ENCODE data around the gene HINFP. TPM values are rescaled to one million over a fixed set of nuclear protein-coding genes. Genes with fewer than 3 reads are reported as not detected.

The HINFP gene
- total RNA-seq, 1 experiment from 2014 or later, result 42.4 TPM

DNA sequence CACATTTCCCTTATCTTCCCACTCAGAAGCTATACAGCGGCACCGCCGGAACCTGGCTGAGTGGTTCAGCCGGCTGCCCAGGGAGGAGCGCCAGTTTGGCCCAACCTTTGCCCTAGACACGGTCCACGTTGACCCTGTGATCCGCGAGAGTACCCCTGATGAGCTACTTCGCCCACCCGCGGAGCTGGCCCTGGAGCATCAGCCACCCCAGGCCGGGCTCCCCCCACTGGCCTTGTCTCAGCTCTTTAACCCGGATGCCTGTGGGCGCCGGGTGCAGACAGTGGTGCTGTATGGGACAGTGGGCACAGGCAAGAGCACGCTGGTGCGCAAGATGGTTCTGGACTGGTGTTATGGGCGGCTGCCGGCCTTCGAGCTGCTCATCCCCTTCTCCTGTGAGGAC is 52.1 kb downstream of the HINFP start:
- no peaks in the 10 kb centered on the region for H3K79me1 ChIP-seq (ENCODE audit: insufficient read depth, low read depth, low read length, poor library complexity, severe bottlenecking)
- WGBS (ENCODE audit: extremely low coverage, insufficient read length, low lambda C conversion rate), result no CpG with 5 or more reads among the region's 21 CpGs
- H2BK12ac ChIP-seq (ENCODE audit: insufficient read length, low read depth, low read length), result no peak overlapping the region
- no peaks in the 10 kb centered on the region for H3K27me3 ChIP-seq (ENCODE audit: insufficient read depth, low read length)
- no peak overlapping the region for H3K9ac ChIP-seq (ENCODE audit: extremely low read depth, insufficient read length, low read length)
- H2BK15ac ChIP-seq (ENCODE audit: low read depth, low read length), result no peak overlapping the region
- no peak overlapping the region for H3K56ac ChIP-seq (ENCODE audit: insufficient read length, low read depth, low read length)
- no peak overlapping the region for H4K91ac ChIP-seq (ENCODE audit: insufficient read length, low read depth, low read length)
- no peaks in the 10 kb centered on the region for H3K9me3 ChIP-seq (ENCODE audit: control insufficient read depth, low read depth, low read length)
- Mint-ChIP-seq H3K4me3 (no peak overlapping the region), H3K27me3 (ENCODE audit: low read depth) (no peaks in the 10 kb centered on the region), H3K36me3 (ENCODE audit: insufficient read depth in 1 of 3, low read depth in 3 of 3) (peaks cover 0 to 25% (median 12%) of the 10 kb centered on the region in 3 experiments; a peak in 5 of 7 replicates), H3K9me3 (no peaks in the 10 kb centered on the region), H3K27ac (no peak overlapping the region; a peak in 1 of 7 replicates), H3K4me1 (peaks cover 17 to 19% of the 10 kb centered on the region in 2 experiments)
- no peak overlapping the region for H4K8ac ChIP-seq (replicated peaks; ENCODE audit: insufficient read length, low read depth, low read length)
- H4K5ac ChIP-seq (ENCODE audit: insufficient read length, low read depth, low read length), result no peak overlapping the region
- no peak overlapping the region for H3T11ph ChIP-seq (ENCODE audit: low read length)
- no peak overlapping the region for H3K14ac ChIP-seq (ENCODE audit: insufficient read depth, low read length)
- DNase-seq, result no peak
- no peaks in the 10 kb centered on the region for H4K20me1 ChIP-seq (ENCODE audit: control insufficient read depth, insufficient read depth, insufficient read length)
- H3K4ac ChIP-seq (ENCODE audit: low read depth, low read length), result no peak overlapping the region
- no peak overlapping the region for H3K23ac ChIP-seq (ENCODE audit: insufficient read length, low read depth, low read length)
- H3K4me1 ChIP-seq (ENCODE audit: insufficient read depth, low read length), result no peaks in the 10 kb centered on the region
- H3K4me2 ChIP-seq (ENCODE audit: insufficient read depth, insufficient read length, low read length), result no peak overlapping the region
- no peak for TF ChIP-seq CTCF (conservative IDR thresholded peaks at IDR 0.05)
- no peaks in the 10 kb centered on the region for H3K79me2 ChIP-seq (ENCODE audit: insufficient read depth, low read length)
- no peak overlapping the region for H2AK5ac ChIP-seq (ENCODE audit: insufficient read length, low read length)
- H2BK20ac ChIP-seq (ENCODE audit: low read depth, low read length, poor library complexity, severe bottlenecking), result no peak overlapping the region
- peaks cover 2% of the 10 kb centered on the region for H3K23me2 ChIP-seq (ENCODE audit: insufficient read length, low read depth, low read length, poor library complexity, severe bottlenecking)
- H3K27ac ChIP-seq (ENCODE audit: insufficient read length, low read depth, low read length), result no peak overlapping the region
- no peak overlapping the region for H2BK120ac ChIP-seq (ENCODE audit: low read depth, low read length, poor library complexity, severe bottlenecking)
- no peak overlapping the region for H2BK5ac ChIP-seq (ENCODE audit: insufficient read length, low read length)
- H3K18ac ChIP-seq (ENCODE audit: insufficient read length, low read depth, low read length), result no peak overlapping the region
- H2AFZ ChIP-seq (ENCODE audit: low read length), result no peak overlapping the region

Data from H9 (cell line).